PFSK-1 (cell line): ENCODE measurements around the gene KRTAP5-1.

Source experiments
- FOXP2 ChIP-seq: optimal IDR thresholded peaks from 2 replicates; pipeline ENCODE3; 2011; ENCODE audit warnings: borderline replicate concordance, control low read depth, inconsistent platforms; ENCODE audit not compliant: insufficient read depth; ENCODE audit errors: extremely low read length, extremely low read depth
- POLR2AphosphoS5 ChIP-seq: IDR thresholded peaks from 2 replicates; pipeline ENCODE4 v1.6.1; 2012; ENCODE audit warnings: low read depth, mild to moderate bottlenecking, control low read depth, low read length, moderate library complexity
- REST ChIP-seq, 2 experiments: IDR thresholded peaks; 2 replicates each; pipeline versions ENCODE4 v1.6.1 to v1.8.0; 2011 to 2012; ENCODE audit warnings: low read depth in 2 of 2, low read length in 2 of 2, control low read depth in 1 of 2, inconsistent platforms in 1 of 2, mild to moderate bottlenecking in 1 of 2, moderate library complexity in 1 of 2; ENCODE audit not compliant: insufficient read depth in 1 of 2
- SIN3A ChIP-seq: IDR thresholded peaks from 2 replicates; pipeline ENCODE4 v1.6.1; 2012; ENCODE audit warnings: mild to moderate bottlenecking, low read length, moderate library complexity, borderline replicate concordance; ENCODE audit not compliant: insufficient read depth
- TAF1 ChIP-seq: IDR thresholded peaks from 2 replicates; pipeline ENCODE4 v1.6.1; 2012; ENCODE audit warnings: low read length, control low read depth, borderline replicate concordance; ENCODE audit not compliant: insufficient read depth

The KRTAP5-1 gene

GRCh38 chr11:1547467-1548098 lies 37.5 kb downstream of the KRTAP5-1 start:
- no peak for TF ChIP-seq TAF1
- no peak for TF ChIP-seq FOXP2
- no peak for TF ChIP-seq SIN3A
- TF ChIP-seq POLR2AphosphoS5 = no peak
- TF ChIP-seq REST (IDR thresholded peaks at IDR 0.05; ENCODE audit: insufficient read depth in 1 of 2, low read depth in 2 of 2, low read length in 2 of 2) = no peak

- no peak for TF ChIP-seq REST (IDR thresholded peaks at IDR 0.05; ENCODE audit: insufficient read depth in 1 of 2, low read depth in 2 of 2, low read length in 2 of 2)
- peak; percentile 33 for TF ChIP-seq FOXP2
Observed at GRCh38 chr11:1546536-1547466, 38.3 kb downstream of the KRTAP5-1 start.

DNA sequence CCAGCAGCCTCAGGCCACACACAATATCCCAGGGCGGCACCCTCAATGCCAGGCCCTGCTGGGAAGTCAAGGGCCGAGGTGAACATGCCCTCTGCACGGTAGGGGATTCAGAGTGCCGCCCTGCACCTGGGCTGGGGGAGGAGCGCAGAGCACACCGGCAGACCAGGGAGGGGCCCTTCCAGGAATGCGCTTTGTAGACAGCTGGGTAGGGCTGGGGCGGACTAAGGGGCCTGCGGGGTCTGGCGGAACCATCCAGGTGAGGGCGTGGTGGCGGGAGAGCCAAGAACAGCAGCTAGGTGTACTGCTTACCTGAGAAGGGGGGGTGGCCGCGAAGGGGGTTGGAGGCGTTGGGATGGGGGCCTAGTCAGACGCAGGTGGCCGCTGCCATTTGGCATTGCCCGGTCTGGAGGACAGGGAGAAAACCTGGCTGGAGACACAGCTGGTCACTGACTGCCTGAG lies 39.0 kb downstream of the KRTAP5-1 start:
- no peak for TF ChIP-seq TAF1

GRCh38 chr11:1545432-1545831 lies 39.7 kb downstream of the KRTAP5-1 start:
- no peak for TF ChIP-seq FOXP2
- TF ChIP-seq TAF1 = no peak
- no peak for TF ChIP-seq SIN3A
- TF ChIP-seq REST (IDR thresholded peaks at IDR 0.05; ENCODE audit: insufficient read depth in 1 of 2, low read depth in 2 of 2, low read length in 2 of 2) = no peak
- no peak for TF ChIP-seq POLR2AphosphoS5

DNA sequence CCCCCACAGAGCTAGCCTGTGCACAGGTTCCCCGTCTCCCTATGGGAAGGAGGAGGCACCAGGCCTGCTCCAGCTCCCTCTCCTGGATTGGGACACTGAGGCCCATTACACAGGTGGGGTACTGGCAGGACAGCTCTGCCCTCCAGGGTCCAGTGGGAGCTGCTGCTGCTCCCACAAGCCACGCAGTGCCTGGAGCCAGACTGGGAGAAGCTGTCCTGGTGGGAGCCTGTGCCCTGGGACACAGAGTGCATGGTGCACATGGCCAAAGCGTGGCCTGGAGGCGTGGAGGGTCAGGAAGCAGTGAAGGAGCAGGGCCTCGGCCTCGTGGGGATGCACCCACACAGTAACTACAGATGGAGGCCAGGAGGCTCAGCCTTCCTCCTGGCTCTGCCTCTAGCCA lies 40.5 kb downstream of the KRTAP5-1 start:
- no peak for TF ChIP-seq POLR2AphosphoS5
- TF ChIP-seq TAF1 = no peak
- no peak for TF ChIP-seq SIN3A
- TF ChIP-seq FOXP2 = no peak
- TF ChIP-seq REST (IDR thresholded peaks at IDR 0.05; ENCODE audit: insufficient read depth in 1 of 2, low read depth in 2 of 2, low read length in 2 of 2) = no peak
